Activated T-cell treated with anti-CD3 and anti-CD28 coated beads for 1 hour (primary cell): ENCODE data around the gene NID1.
A peak's percentile ranks its signal among the peaks of the same experiment; 100 is the strongest.
"Not testable (repeated sequence)": the region's sequence is repeated elsewhere in the genome, so short reads cannot be mapped to it uniquely, and the experiment has no call there.

Experiments used
- DNase-seq: peaks from one replicate; pipeline ENCODE4 v3.0.0-alpha.2; 2020; ENCODE audit warnings: low read depth

The NID1 gene

DNA sequence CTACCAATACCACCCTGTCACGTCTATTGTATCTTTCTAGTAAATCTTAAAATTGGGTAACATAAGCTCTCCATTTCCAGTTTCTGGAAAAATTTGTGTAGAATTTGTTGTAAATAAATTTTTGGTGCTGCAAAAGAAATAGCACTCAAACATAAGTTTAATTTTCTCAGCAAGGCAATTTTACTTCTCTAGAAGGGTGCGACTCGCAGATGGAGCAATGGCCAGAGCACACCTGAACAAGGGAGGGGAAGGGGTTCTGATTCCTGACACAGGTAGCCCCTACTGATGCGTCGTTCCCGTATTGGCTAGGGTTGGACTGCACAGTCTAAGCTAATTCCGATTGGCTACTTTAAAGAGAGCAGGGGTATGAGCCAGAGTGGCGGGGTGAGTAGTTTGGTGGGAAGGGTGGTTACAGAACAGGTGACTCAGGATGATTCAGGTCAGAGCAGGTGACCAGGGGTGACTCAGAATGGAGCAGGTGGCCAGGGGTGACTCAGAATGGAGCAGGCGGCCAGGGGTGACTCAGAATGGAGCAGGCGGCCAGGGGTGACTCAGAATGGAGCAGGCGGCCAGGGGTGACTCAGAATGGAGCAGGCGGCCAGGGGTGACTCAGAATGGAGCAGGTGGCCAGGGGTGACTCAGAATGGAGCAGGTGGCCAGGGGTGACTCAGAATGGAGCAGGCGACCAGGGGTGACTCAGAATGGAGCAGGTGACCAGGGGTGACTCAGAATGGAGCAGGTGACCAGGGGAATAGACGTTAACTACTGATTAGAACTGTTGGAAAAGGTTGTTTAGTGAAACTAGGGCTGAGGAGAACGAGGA, 32.0 kb upstream of the NID1 start:
- peak; percentile 65 for DNase-seq

GRCh38 chr1:236095705-236096520, 31.0 kb upstream of the NID1 start:
- no peak for DNase-seq

- DNase-seq: no peak
These were observed 28.0 kb upstream of the NID1 start for GRCh38 chr1:236092899-236093298.

DNA sequence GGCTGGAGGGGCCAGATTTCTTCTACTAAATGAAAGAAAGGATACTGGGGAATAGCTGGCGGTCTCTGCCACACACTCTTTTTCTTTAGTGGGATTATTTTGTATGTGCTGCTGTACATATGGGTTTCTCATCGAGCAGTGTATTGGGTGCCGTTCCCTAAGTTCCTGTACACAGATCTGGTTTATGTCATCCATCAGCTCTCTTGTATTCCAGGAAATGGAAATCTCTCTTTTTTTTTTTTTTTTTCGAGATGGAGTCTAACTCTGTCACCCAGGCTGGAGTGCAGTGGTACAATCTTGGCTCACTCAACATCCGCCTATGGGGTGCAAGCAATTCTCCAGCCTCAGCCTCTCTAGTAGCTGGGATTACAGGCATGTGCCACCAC, 27.0 kb upstream of the NID1 start:
- no peak for DNase-seq

GRCh38 chr1:236090741-236091147, 25.9 kb upstream of the NID1 start:
- no peak for DNase-seq

DNA sequence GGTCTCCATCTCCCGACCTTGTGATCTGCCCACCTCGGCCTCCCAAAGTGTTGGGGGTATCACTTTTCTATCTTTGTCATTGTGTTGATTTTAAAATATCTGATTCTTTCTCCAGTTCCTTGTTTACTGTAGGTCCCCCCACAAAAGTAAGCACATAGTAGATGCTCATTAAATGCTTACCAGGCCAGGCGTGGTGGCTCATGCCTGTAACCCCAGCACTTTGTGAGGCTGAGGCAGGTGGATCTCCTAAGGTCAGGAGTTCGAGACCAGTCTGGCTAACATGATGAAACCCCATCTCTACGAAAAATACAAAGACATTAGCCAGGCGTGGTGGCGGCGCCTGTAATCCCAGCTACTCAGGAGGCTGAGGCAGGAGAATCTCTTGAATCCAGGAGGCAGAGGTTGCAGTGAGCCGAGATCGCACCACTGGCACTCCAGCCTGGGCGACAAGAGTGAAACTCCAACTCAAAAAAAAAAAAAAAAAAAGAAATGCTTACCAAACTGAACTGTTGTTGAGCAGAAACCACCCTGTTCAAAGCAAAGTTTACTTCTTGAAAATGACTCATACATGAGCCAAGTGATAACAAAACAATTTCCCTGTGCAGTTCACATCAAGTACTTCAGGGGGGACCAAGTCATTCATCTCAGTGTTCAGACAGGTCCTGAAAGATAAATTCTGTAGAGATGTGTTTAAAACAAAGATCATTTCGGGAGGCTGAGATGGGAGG, 24.3 kb upstream of the NID1 start:
- no peak for DNase-seq

GRCh38 chr1:236086537-236086936, 21.6 kb upstream of the NID1 start:
- no peak for DNase-seq

DNA sequence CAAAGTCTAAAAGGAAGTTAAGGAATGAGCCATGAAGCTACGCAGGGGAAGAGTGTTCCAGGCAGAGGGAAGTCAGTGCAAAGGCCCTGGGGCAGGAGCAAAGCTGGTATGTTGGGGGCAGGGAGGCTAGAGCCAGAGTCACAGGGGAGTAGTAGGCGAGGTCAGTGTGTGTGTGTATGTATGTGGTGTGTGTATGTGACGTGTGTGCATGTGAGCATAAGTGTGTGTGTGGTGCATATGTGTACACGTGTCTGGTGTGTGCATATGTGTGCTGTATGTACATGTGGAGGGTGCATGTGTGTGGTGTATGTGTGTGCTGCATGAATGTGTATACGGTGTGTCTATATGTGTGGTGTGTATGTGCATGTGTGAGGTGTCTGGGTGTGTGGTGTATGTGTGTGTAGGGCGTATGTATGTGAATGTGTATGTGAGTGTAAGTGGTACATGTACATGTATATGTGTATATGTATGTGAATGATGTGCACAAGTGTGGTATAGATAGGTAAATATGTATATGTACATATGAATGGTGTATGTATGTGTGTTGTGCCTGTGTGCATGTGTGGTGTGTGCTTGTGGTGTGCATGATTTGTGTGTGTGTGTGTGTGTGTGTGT, 20.8 kb upstream of the NID1 start:
- no peak for DNase-seq

- DNase-seq: no peak
These were observed 19.5 kb upstream of the NID1 start for GRCh38 chr1:236084386-236084730.

- no peak for DNase-seq
These were observed 18.9 kb upstream of the NID1 start for GRCh38 chr1:236083650-236084385.

DNA sequence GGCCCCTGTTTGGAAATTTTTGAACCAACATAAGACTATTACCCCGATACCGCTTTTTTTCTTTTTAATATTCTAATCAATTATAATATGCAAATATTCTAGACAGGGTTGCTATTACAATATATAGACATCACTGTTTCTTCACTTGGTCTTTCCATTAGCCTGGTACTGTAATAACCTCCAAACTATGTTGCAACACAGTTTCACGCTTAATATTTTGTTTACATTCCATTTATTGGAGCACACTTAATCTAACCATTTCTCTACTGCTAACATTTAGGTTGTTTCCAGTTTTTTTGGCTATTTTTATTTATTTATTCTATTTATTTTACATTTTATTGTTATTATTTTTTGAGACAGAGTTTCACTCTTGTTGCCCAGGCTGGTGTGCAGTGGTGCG, 17.6 kb upstream of the NID1 start:
- no peak for DNase-seq

- DNase-seq: no peak
These were observed 16.8 kb upstream of the NID1 start for GRCh38 chr1:236081546-236082227.

- DNase-seq: no peak
These were observed 14.8 kb upstream of the NID1 start for GRCh38 chr1:236079703-236080102.

DNA sequence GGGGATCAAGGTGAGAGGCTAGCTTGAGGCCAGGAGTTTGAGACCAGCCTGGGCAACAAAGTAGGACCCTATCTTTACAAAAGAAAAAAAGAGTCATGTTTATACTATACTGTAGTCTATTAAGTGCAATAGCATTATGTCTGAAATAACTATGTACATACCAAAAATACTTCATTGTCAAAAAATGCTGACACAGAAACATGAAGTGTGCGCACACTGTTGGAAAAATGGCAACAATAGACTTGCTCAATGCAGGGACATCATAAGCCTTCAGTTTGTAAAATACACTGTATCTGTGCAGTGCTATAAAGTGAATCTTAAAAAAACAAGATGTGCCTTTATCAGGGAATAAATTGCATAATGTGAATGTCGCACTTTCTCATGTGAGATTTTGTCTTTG, 14.1 kb upstream of the NID1 start:
- DNase-seq: no peak

- DNase-seq: not testable (repeated sequence)
These were observed 13.2 kb upstream of the NID1 start for GRCh38 chr1:236078077-236078476.

- DNase-seq: no peak
These were observed 11.0 kb upstream of the NID1 start for GRCh38 chr1:236075848-236076247.

- DNase-seq: no peak
These were observed 8.5 kb upstream of the NID1 start for GRCh38 chr1:236073307-236073897.

DNA sequence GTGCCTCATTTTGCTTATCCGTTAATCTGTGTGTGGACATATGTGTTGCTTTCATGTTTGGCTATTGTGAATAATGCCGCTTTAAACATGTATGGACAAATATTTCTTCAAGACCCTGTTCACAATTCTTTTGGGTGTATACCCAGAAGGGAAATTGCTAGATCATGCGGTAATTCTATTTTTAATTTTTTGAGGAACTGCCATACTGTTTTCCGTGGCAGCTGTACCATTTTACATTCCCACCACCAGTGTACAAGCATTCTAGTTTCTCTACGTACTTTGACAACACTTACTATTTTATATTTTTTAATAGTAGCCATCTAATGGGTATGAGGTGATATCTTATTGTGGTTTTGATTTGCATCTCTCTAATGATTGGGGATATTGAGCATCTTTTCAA, 7.1 kb upstream of the NID1 start:
- DNase-seq: no peak

DNA sequence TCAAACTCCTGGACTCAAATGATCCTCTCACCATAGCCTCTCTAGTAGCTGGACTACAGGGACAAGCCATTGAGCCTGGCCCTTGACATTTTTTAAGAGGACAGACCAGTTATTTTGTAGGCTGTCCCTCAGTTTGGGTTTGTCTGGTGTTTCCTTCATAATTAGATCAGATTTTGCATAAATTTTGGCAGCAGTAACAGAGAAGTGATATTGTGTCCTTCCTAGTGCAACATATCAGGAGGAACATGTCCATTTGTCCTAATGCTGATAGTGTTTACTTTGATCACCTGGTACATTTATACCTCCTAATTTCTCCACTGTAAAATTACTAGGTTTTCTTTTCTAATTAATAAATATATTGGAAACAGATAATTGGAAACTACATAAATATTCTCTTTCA, 5.9 kb upstream of the NID1 start:
- DNase-seq: no peak

DNA sequence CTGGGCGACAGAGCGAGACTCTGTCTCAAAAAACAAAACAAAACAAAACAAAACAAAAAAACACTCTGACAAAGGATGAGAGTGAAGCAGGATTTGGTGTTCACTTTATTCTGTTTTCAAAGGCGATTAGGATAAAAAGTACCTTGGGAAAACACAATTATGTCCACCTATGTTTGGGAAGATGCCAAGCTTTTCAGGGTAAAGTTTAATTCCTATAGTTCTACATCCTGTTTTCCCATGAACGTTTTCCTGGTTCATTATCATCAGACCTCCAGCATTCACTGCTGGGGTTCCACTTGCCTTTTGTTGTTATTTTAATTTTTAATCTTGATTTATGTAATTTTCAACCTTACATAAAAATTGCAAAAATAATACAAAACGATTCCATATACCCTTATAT, 4.9 kb upstream of the NID1 start:
- DNase-seq: no peak
